Loucy (cell line): ENCODE results near the gene LKAAEAR1.

Experiments used
- H2AFZ ChIP-seq: fragments of 200-600 bp; sonication (generic); 2 replicates; pipeline ENCODE4 v1.6.0; 2016; ENCODE audit warnings: antibody characterized with exemption, mild to moderate bottlenecking, low read length, moderate library complexity
- H3F3A ChIP-seq: fragments of 200-600 bp; 2 replicates; pipeline ENCODE4 v1.6.0; 2016; ENCODE audit warnings: antibody characterized with exemption, low read depth, mild to moderate bottlenecking
- H3K27me3 ChIP-seq: fragments of 200-600 bp; sonication (generic); 2 replicates; pipeline ENCODE4 v1.6.1; 2014; ENCODE audit warnings: low read length, mild to moderate bottlenecking; ENCODE audit not compliant: insufficient read depth, poor library complexity, severe bottlenecking
- H3K36me3 ChIP-seq: fragments of 200-600 bp; sonication (generic); 2 replicates; pipeline ENCODE4 v1.6.1; 2016; ENCODE audit warnings: low read length; ENCODE audit not compliant: insufficient read depth
- H3K4me1 ChIP-seq: fragments of 200-600 bp; sonication (generic); 2 replicates; pipeline ENCODE4 v1.5.1; 2014; ENCODE audit warnings: low read length, mild to moderate bottlenecking; ENCODE audit not compliant: insufficient read depth, poor library complexity, severe bottlenecking
- H3K4me2 ChIP-seq: fragments of 200-600 bp; sonication (generic); 2 replicates; pipeline ENCODE4 v1.6.0; 2014; ENCODE audit warnings: antibody characterized with exemption, low read length, low read depth, mild to moderate bottlenecking; ENCODE audit not compliant: poor library complexity, severe bottlenecking
- H3K4me3 ChIP-seq: fragments of 200-600 bp; sonication (generic); 2 replicates; pipeline ENCODE4 v1.5.1; 2014; ENCODE audit warnings: low read length, mild to moderate bottlenecking, mixed read lengths; ENCODE audit not compliant: poor library complexity, severe bottlenecking
- H3K79me2 ChIP-seq: fragments of 200-600 bp; sonication (generic); 2 replicates; pipeline ENCODE4 v1.6.1; 2014; ENCODE audit warnings: low read length; ENCODE audit not compliant: insufficient read depth
- H3K9ac ChIP-seq: fragments of 200-600 bp; sonication (generic); 2 replicates; pipeline ENCODE4 v1.6.0; 2014; ENCODE audit warnings: mild to moderate bottlenecking, low read depth, low read length, moderate library complexity; ENCODE audit not compliant: poor library complexity, severe bottlenecking
- H3K9me2 ChIP-seq: fragments of 200-600 bp; sonication (generic); replicated peaks from 2 replicates; pipeline ENCODE4 v1.6.1; 2016; ENCODE audit warnings: low read depth, low read length, mixed read lengths
- H3K9me3 ChIP-seq: fragments of 200-600 bp; sonication (generic); 2 replicates; pipeline ENCODE4 v1.6.1; 2014; ENCODE audit warnings: mild to moderate bottlenecking, antibody characterized with exemption, low read length, low read depth; ENCODE audit not compliant: insufficient read depth
- H4K20me1 ChIP-seq: fragments of 200-600 bp; sonication (generic); 2 replicates; pipeline ENCODE4 v1.6.0; 2014; ENCODE audit warnings: antibody characterized with exemption, low read length, mild to moderate bottlenecking; ENCODE audit not compliant: insufficient read depth, poor library complexity, severe bottlenecking
- CTCF ChIP-seq: fragments of 200-600 bp; sonication (generic); conservative IDR thresholded peaks from 2 replicates; pipeline ENCODE4 v1.5.1; 2014; ENCODE audit warnings: mild to moderate bottlenecking, antibody characterized with exemption, low read length
- EZH2phosphoT487 ChIP-seq: fragments of 200-600 bp; IDR thresholded peaks from 2 replicates; pipeline ENCODE4 v1.6.1; 2018; ENCODE audit warnings: antibody characterized with exemption, mild to moderate bottlenecking, moderate library complexity, borderline replicate concordance

The LKAAEAR1 gene

GRCh38 chr20:64051033-64051452, 33.2 kb downstream of the LKAAEAR1 start:
- no peaks in the 10 kb centered on the region for H3K79me2 ChIP-seq
- no peaks in the 10 kb centered on the region for H3F3A ChIP-seq
- no peak overlapping the region for H3K4me2 ChIP-seq
- peaks cover 12% of the 10 kb centered on the region for H3K4me1 ChIP-seq
- no peaks in the 10 kb centered on the region for H3K9me2 ChIP-seq
- no peaks in the 10 kb centered on the region for H3K9me3 ChIP-seq
- H3K4me3 ChIP-seq: no peak overlapping the region
- TF ChIP-seq EZH2phosphoT487 (no peak), CTCF (no peak)
- H2AFZ ChIP-seq: no peak overlapping the region
- H3K27me3 ChIP-seq: no peaks in the 10 kb centered on the region
- no peaks in the 10 kb centered on the region for H4K20me1 ChIP-seq
- no peak overlapping the region for H3K9ac ChIP-seq
- no peaks in the 10 kb centered on the region for H3K36me3 ChIP-seq

- no peaks in the 10 kb centered on the region for H4K20me1 ChIP-seq
- H3K79me2 ChIP-seq: no peaks in the 10 kb centered on the region
- H3K4me3 ChIP-seq: no peak overlapping the region
- H3K4me2 ChIP-seq: no peak overlapping the region
- H3K9ac ChIP-seq: no peak overlapping the region
- no peaks in the 10 kb centered on the region for H3F3A ChIP-seq
- no peaks in the 10 kb centered on the region for H3K9me3 ChIP-seq
- no peaks in the 10 kb centered on the region for H3K27me3 ChIP-seq
- peaks cover 12% of the 10 kb centered on the region for H3K4me1 ChIP-seq
- H3K9me2 ChIP-seq: no peaks in the 10 kb centered on the region
- no peak overlapping the region for H2AFZ ChIP-seq
- H3K36me3 ChIP-seq: no peaks in the 10 kb centered on the region
- no peak for TF ChIP-seq CTCF
- no peak for TF ChIP-seq EZH2phosphoT487
Measured at GRCh38 chr20:64050261-64051032, 33.8 kb downstream of the LKAAEAR1 start.

- no peak overlapping the region for H2AFZ ChIP-seq
- no peak overlapping the region for H3K4me2 ChIP-seq
- no peaks in the 10 kb centered on the region for H3K36me3 ChIP-seq
- TF ChIP-seq EZH2phosphoT487: no peak
- no peak for TF ChIP-seq CTCF
- no peak overlapping the region for H3K9ac ChIP-seq
- H3K4me1 ChIP-seq: peaks cover 12% of the 10 kb centered on the region
- no peaks in the 10 kb centered on the region for H3K79me2 ChIP-seq
- no peaks in the 10 kb centered on the region for H3K27me3 ChIP-seq
- no peaks in the 10 kb centered on the region for H4K20me1 ChIP-seq
- no peak overlapping the region for H3K4me3 ChIP-seq
- no peaks in the 10 kb centered on the region for H3K9me3 ChIP-seq
- no peaks in the 10 kb centered on the region for H3K9me2 ChIP-seq
- no peaks in the 10 kb centered on the region for H3F3A ChIP-seq
Measured at GRCh38 chr20:64049878-64050260, 34.3 kb downstream of the LKAAEAR1 start.
